Embryonic facial prominence (tissue), 1 donor: Measurements from ENCODE around the gene PDE4DIP.
"Not testable (repeated sequence)": the region's sequence is repeated elsewhere in the genome, so short reads cannot be mapped to it uniquely, and the experiment has no call there.

ENCODE experiments used
- DNase-seq: peaks from one replicate; pipeline ENCODE4 v3.0.0-alpha.2; 2016; ENCODE audit errors: extremely low spot score

The PDE4DIP gene

DNA sequence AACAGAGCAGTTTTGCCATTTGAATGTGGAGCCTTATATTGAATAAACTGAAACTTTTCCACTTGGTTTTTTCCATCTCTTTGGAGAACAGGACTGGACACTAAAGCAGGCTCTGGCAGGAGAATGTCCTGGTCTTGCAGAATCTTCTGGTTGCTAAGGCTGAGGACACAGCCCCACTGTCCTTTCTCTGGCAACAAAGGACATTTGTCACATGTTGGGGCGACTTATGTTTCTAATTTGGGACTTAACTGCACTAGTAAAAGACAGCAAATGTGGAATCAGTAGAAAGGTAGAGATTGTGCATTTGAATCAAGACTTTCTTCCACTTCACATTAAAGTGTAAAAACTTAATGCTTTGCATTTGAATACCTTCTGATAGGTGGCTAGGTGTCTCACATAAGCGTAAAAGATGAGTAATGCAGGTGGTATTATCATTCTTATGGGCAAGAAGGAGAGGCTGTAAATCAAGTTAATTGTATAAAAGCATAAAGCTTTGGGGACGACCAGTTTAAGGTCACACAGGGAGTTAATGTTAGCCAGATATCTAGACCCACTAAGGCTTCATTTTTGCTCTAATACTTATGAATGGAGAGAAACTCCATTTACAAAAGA lies 74.7 kb downstream of the PDE4DIP start:
- not testable (repeated sequence) for DNase-seq

GRCh38 chr1:148921047-148921446 lies 76.8 kb downstream of the PDE4DIP start:
- not testable (repeated sequence) for DNase-seq

GRCh38 chr1:148923798-148924197 lies 79.6 kb downstream of the PDE4DIP start:
- DNase-seq = not testable (repeated sequence)

DNA sequence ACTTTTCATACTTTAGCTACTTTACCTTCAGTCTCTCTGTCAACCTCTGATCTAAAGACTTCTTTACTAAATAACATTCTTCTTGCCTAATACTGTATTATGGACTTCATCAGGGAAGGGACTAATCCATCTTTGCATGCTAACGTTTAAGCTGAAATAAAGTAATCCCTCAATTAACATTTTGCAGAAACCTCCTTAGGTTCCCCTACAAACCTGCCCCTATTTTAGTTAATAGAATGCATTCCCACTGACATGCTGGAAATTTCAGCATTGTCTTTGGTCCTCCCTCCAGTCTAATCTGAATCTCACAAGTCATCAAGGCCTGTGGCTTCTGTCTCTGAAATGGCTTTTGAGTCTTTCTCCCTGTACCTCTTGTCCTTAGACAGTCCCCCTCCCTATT lies 83.4 kb downstream of the PDE4DIP start:
- not testable (repeated sequence) for DNase-seq

GRCh38 chr1:148929253-148929652 lies 85.0 kb downstream of the PDE4DIP start:
- not testable (repeated sequence) for DNase-seq

DNA sequence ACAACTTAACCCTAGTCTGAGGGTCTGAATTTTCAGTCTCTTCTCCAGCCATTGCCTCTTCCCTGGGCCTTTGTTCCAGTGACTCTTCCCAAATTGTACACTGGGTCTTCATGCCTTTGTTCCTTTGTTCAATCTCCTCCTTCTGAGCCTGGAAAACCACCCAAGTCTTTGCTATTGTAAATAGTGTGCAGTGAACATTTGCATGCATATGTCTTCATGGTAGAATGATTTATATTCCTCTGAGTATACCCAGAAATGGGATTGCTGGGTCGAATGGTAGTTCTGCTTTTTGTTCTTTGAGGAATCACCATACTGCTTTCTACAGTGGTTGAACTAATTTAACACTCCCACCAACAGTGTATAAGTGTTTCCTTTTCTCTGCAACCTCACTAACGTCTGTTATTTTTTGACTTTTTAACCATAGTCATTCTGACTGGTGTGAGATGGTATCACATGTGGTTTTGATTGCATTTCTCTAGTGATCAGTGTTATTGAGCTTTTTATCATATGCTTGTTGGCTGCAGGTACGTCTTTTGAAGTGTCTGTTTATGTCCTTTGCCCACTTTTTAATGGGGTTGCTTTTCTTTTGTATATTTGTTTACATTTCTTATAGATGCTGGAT lies 91.3 kb downstream of the PDE4DIP start:
- not testable (repeated sequence) for DNase-seq

DNA sequence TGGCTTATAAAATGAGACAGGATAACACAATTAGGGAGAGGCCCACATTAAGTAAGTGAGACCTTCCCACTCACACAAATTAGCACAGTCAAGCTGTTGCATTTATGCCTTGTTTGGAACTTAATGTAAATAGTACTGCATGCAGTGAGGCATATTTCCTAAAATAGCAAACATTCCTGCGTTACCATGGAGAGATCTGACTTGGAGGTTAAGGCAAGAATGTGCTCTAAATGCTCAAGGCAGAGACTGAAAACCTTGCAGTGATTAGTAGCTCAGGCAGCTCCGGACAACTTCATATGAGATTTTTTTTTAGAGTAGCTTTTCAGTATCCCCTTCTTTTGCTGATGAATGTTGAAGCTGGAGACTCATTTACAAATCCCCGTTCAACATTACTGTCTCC lies 98.7 kb downstream of the PDE4DIP start:
- DNase-seq = not testable (repeated sequence)

- not testable (repeated sequence) for DNase-seq
These were observed 100.9 kb downstream of the PDE4DIP start for GRCh38 chr1:148945130-148945529.

DNA sequence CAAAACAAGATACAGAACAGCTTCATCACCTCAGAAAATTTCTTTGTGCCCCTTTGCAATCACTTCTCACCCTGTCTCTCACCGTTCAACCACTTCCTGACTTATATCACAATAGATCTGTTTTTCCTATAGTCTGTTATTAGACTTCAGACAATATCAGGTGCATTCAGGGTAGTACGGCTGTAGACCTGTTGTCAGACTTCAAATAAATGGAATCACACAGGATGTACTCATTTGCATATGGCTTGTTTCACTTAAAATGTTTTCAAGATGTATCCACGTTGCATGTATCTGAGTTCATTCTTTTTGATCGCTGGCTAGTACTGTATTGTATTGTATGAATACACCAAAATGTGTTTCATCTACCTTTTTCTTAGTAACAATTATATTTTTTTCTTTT lies 104.5 kb downstream of the PDE4DIP start:
- DNase-seq = not testable (repeated sequence)

DNA sequence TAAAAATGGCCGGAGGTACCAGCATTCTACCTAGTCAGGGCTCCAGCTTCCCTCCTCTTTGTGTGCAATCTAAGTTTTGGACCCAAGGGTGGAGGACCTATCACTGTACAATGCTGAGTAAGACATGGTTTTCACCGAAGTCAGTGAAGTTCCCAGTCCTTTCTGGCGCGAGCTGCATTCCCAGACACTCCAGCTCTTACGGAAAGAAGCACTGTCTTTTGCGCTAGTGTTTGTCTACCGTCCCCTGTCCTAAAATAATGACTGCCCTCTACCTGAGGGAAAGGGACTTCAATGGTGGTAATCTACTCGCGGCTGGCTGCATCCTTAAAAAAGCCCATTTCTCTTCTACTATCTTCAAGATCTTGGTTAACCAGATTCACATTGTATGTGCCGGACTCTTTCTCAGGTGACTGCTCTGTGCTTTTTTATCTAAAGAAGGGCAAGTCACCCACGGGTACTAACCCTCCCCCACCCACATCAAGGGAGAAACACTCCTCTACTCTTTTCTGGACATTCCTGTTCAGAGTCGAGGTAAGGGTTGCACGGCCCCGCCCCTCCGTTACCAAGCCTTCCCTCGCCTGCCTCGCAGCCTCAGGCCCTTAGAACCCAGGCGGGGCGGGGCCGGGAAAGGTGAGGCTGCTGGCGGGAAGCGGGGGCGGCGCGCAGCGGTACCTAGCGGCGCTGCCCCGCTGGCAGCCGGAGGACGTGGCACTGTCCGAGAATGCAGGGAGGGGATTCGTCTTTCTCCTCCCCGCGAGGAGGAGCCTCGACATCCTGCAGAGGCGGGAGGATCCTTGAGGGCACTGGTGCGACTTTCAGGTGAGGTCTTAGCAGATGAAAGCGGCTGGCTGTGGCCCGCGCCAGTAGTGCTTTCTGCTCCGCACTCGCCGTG lies 107.4 kb downstream of the PDE4DIP start:
- DNase-seq = peak; percentile 6

DNA sequence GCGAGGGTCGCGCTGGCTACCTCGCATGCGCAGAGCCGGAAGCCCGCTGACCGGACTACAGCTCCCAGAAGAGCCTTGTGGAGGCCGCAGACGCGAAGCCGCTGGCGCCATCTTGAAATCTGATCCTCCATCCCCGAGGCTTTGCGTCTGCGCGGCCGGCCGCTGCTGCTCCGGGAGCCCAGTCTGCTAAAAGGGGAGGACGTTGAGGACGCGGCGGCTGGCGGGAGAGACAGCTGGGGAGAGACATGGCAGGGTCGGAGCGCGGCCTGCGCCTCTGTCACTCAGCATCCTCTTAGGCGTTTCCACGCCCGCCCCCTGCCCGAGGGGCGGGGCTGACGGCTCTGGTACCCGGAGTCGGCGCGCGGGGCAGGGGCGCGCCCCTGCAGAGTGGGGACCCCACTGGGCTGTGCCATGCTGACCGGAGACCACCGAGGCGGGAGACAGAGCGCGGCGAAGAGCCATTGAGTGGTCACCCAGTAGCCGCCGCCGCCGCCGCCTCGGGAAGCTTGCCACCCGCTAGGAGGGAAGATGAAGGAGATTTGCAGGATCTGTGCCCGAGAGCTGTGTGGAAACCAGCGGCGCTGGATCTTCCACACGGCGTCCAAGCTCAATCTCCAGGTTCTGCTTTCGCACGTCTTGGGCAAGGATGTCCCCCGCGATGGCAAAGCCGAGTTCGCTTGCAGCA lies 108.2 kb downstream of the PDE4DIP start:
- DNase-seq = not testable (repeated sequence)

- DNase-seq = not testable (repeated sequence)
These were observed 108.8 kb downstream of the PDE4DIP start for GRCh38 chr1:148952938-148953616.

DNA sequence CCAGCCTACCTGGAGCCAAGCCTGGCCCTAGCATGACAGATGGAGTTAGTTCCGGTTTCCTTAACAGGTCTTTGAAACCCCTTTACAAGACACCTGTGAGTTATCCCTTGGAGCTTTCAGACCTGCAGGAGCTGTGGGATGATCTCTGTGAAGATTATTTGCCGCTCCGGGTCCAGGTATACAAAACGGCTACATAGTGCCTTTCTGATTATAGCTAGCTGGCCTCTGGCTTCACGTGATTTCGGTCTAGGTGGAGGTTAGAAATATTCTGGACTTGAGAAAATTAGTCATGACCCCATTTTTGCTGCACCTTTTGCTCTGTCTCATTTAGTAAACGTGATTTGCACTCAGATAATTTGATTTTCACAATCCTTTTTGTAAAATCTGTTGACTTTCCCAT lies 109.5 kb downstream of the PDE4DIP start:
- DNase-seq = not testable (repeated sequence)

DNA sequence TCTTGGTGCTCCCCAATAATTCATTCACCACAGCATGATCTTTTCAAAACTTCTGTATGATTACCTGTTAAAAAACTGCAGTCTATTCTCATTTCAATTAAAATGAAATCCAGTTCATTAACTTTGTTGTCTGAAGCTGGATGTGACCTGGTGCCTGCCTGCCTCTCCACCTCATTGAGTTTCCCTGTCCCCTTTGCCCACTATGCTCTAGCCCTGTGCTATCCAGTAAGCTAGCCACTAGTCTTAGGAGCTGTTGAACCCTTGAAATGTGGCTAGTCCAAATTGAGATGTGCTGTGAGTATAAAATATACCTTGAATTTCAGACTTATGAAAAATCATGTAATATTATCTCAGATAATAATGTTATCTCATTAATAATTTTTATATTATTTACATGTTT lies 114.1 kb downstream of the PDE4DIP start:
- DNase-seq = not testable (repeated sequence)

DNA sequence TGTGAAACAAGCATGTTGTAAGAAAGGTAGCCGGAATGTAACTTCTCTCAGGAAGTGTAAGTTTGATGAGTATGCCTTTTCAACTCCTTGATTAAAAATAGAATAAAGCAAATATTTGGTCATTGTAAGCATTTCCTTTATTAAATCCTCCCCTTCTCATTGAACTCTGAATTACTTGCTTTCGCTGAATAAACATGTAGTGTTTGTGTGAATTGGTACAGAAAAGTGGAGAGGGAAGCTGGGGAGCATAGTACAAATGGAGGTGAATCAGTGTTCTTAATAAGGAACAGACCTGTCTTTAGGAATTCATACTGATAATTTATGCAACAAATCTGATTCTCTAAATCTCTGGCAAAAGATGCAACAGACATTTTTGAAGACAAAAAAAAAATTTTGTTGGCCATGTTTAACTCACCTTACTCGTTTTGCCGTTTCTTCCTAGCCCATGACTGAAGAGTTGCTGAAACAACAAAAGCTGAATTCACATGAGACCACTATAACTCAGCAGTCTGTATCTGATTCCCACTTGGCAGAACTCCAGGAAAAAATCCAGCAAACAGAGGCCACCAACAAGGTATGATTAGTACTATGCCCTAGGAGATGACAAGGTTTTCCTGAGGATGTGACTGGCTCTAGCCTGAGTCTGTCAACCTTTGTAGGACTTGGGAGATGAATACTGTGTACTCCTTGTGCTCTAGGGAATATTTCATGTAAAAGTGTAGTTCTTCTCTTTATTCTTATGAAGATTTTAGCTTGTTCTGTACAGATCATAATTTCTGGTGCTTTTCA lies 116.2 kb downstream of the PDE4DIP start:
- DNase-seq = not testable (repeated sequence)

GRCh38 chr1:148962127-148962857 lies 118.1 kb downstream of the PDE4DIP start:
- not testable (repeated sequence) for DNase-seq

GRCh38 chr1:148966084-148966483 lies 121.9 kb downstream of the PDE4DIP start:
- not testable (repeated sequence) for DNase-seq

GRCh38 chr1:148967580-148967979 lies 123.4 kb downstream of the PDE4DIP start:
- DNase-seq = not testable (repeated sequence)

DNA sequence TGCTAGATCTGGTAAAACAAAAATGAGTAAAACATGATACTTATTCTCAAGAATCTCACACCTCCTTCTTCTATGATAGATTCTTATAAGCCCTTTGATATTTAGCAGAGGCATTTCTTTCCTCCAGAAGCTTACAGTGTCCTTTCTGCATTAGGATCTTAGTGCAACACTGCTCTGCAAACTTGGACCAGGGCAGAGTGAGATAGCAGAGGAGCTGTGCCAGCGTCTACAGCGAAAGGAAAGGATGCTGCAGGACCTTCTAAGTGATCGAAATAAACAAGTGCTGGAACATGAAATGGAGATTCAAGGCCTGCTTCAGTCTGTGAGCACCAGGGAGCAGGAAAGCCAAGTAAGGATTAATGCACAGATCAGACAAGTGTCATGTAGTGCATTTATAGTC lies 124.5 kb downstream of the PDE4DIP start:
- not testable (repeated sequence) for DNase-seq

DNA sequence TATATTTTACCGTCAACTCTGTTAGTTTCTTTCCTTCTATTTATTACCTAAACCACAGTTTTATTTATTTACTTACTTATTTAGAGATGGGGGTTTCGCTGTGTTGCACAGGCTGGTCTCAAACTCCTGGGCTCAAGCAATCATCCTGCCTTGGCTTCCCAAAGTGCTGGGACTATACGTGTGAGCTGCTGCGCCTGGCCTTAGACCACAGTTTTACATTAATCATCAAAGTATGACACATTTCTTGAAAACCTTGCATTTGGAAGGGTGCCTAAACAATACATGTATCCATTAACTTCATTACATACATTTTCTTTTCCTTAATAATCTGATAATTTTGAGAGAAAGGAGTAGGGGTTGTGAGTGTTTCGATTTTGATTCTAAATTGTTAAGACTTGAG lies 124.9 kb downstream of the PDE4DIP start:
- DNase-seq = not testable (repeated sequence)
